B cell (primary cell): Measurements from ENCODE around the gene SIT1. TPM values are rescaled to one million over a fixed set of nuclear protein-coding genes. Genes with fewer than 3 reads are reported as not detected.
A peak's percentile ranks its signal among the peaks of the same experiment; 100 is the strongest.

Experiments used
- ATAC-seq: fragments of 200-7000 bp; cut with Tn5 transposase; one replicate; pipeline ENCODE4 v1.10.0; 2021; ENCODE audit warnings: low read depth, mild to moderate bottlenecking, moderate number of reproducible peaks, moderate library complexity
- CTCF ChIA-PET: fragments of 350-600 bp; sonication (Branson Sonifier 250); formaldehyde crosslinking; loops from one replicate; lab custom pipeline; 2021; ENCODE audit warnings: antibody characterized with exemption, inconsistent platforms; lab: Charles Lee
- POLR2A ChIA-PET: fragments of 350-600 bp; sonication (Branson Sonifier 250); formaldehyde crosslinking; loops from one replicate; lab custom pipeline; 2021; ENCODE audit warnings: antibody characterized with exemption; lab: Charles Lee
- DNase-seq: peaks from one replicate; pipeline ENCODE4 v3.0.0; 2013
- H2AFZ ChIP-seq: 2 replicates; pipeline ENCODE4 v1.6.1; 2012; ENCODE audit warnings: mild to moderate bottlenecking, low read depth, low read length; ENCODE audit not compliant: insufficient read depth, poor library complexity, severe bottlenecking
- H3K27ac ChIP-seq, 2 donors: 1 replicate in 1 of 2; 2 replicates in 1 of 2; pipeline ENCODE4 v1.5.1; 2012 to 2013; ENCODE audit warnings: low read length in 2 of 2, mild to moderate bottlenecking in 2 of 2, moderate library complexity in 1 of 2
- H3K27me3 ChIP-seq, 4 experiments: fragments of 200-600 bp in 1 of 4; sonication (generic) in 1 of 4; replicated peaks in 1 of 4; 1 replicate in 2 of 4; 2 replicates in 2 of 4; pipeline versions ENCODE4 v1.6.1 to v1.7.0; 2013 to 2016; ENCODE audit warnings: low read length in 3 of 4, mild to moderate bottlenecking in 2 of 4, mixed read lengths in 1 of 4, moderate library complexity in 1 of 4; ENCODE audit not compliant: insufficient read depth in 4 of 4, control insufficient read depth in 3 of 4; ENCODE audit errors: control extremely low read depth in 1 of 4
- H3K36me3 ChIP-seq, 2 experiments: replicated peaks in 1 of 2; 1 replicate in 1 of 2; 2 replicates in 1 of 2; pipeline versions ENCODE4 v1.6.1 to v1.7.1; 2013; ENCODE audit warnings: low read length in 1 of 2; ENCODE audit not compliant: insufficient read depth in 2 of 2, control insufficient read depth in 1 of 2; ENCODE audit errors: control extremely low read depth in 1 of 2, extremely low read depth in 1 of 2
- H3K4me1 ChIP-seq, 2 donors: fragments of 200-600 bp in 1 of 2; sonication (generic) in 1 of 2; 1 replicate in 1 of 2; 2 replicates in 1 of 2; pipeline versions ENCODE4 v1.5.1 to v1.6.1; 2013 to 2017; ENCODE audit warnings: low read length in 2 of 2; ENCODE audit not compliant: control insufficient read depth in 2 of 2, insufficient read depth in 2 of 2
- H3K4me2 ChIP-seq: replicated peaks from 2 replicates; pipeline ENCODE3; 2012; ENCODE audit warnings: mild to moderate bottlenecking, low read depth, low read length; ENCODE audit not compliant: poor library complexity, severe bottlenecking
- H3K4me3 ChIP-seq, 5 experiments: fragments of 200-600 bp in 1 of 5; sonication (generic) in 1 of 5; 1 replicate in 3 of 5; 2 replicates in 2 of 5; pipeline versions ENCODE4 v1.5.1 to v1.7.0; 2011 to 2016; ENCODE audit warnings: low read length in 4 of 5, mild to moderate bottlenecking in 4 of 5, low read depth in 2 of 5, control low read depth in 1 of 5, moderate library complexity in 1 of 5; ENCODE audit not compliant: insufficient read depth in 1 of 5; ENCODE audit errors: control extremely low read depth in 1 of 5, extremely low read depth in 1 of 5
- H3K79me2 ChIP-seq: fragments of 200-600 bp; sonication (generic); one replicate; pipeline ENCODE4 v1.6.0; 2016; ENCODE audit warnings: low read length; ENCODE audit not compliant: control insufficient read depth, insufficient read depth
- H3K9ac ChIP-seq: fragments of 200-600 bp; sonication (generic); 2 replicates; pipeline ENCODE4 v1.6.1; 2017; ENCODE audit warnings: mild to moderate bottlenecking, low read length, moderate library complexity
- H3K9me3 ChIP-seq, 3 donors: one replicate each; pipeline versions ENCODE4 v1.6.1 to v1.7.1; 2013; ENCODE audit warnings: low read length in 2 of 3; ENCODE audit not compliant: control insufficient read depth in 2 of 3, insufficient read depth in 1 of 3; ENCODE audit errors: control extremely low read depth in 1 of 3
- H4K20me1 ChIP-seq: 2 replicates; pipeline ENCODE4 v1.6.0; 2012; ENCODE audit warnings: mild to moderate bottlenecking, low read length; ENCODE audit not compliant: insufficient read depth, control insufficient read depth, poor library complexity, severe bottlenecking
- H3K27ac Mint-ChIP-seq: one replicate; pipeline ENCODE4 v1.8.0; 2021; ENCODE audit warnings: mixed read lengths
- H3K27me3 Mint-ChIP-seq: one replicate; pipeline ENCODE4 v1.8.0; 2021; ENCODE audit warnings: mixed read lengths
- H3K4me1 Mint-ChIP-seq: one replicate; pipeline ENCODE4 v1.8.0; 2021; ENCODE audit warnings: mixed read lengths
- H3K4me3 Mint-ChIP-seq: one replicate; pipeline ENCODE4 v1.8.0; 2021; ENCODE audit warnings: mixed read lengths
- H3K9me3 Mint-ChIP-seq: one replicate; pipeline ENCODE4 v1.8.0; 2022; ENCODE audit warnings: mixed read lengths; ENCODE audit not compliant: insufficient read depth
- EZH2 ChIP-seq: IDR thresholded peaks from 2 replicates; pipeline ENCODE4 v1.6.1; 2012; ENCODE audit warnings: borderline replicate concordance, low read depth, mild to moderate bottlenecking, moderate library complexity, low read length; ENCODE audit not compliant: insufficient read depth, poor library complexity, severe bottlenecking
- WGBS: methylation state at CpG from one replicate; pipeline ENCODE4 v1.1.5; 2013; ENCODE audit warnings: missing lambda C conversion rate; ENCODE audit not compliant: insufficient coverage; 5-methylcytosine and 5-hydroxymethylcytosine counted together
- intact Hi-C: fragments of 100-400 bp; cut with micrococcal nuclease; formaldehyde crosslinking; loops from one replicate; pipeline ENCODE4 v1.10.0; 2022
- polyA plus RNA-seq: library from polyadenylated mRNA; depleted of rRNA; stranded (reverse); fragments of >200 nt; gene quantifications from 2 replicates; pipeline ENCODE4 v1.2.3, GENCODE V29; 2012
- total RNA-seq, 2 donors: library from RNA; stranded (reverse); fragments of 120-200 nt in 1 of 2; gene quantifications; 1 replicate in 1 of 2; 2 replicates in 1 of 2; pipeline versions ENCODE4 v1.2.3 to v1.2.4, GENCODE V29; 2013 to 2022
- TF ChIP-seq, protein P1 (sequence below): fragments of 200-600 bp; IDR thresholded peaks from one replicate; pipeline ENCODE4 v1.8.0; 2022; ENCODE audit warnings: antibody characterized with exemption, mild to moderate bottlenecking

Gene SIT1
- total and polyA plus RNA-seq, 2 donors (not counting 1 experiment from before 2014, with no cell fraction given) = 37.1 to 38.5 TPM

DNA sequence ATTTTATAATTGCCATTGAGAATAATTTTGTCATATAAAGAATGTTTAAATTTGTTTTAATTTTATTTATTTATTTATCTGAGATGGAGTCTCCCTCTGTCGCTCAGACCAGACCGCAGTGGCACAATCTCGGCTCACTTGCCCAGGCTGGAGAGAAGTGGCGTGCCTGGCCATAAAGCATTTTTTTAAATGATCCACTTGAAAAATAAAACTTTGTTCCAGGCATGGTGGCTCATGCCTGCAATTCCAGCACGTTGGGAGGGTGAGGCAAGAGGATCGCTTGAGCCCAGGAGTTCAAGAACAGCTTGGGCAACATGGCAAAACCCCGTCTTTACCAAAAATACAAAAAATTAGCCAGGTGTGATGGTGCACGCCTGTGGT is 2.1 kb upstream of the SIT1 start:
- peaks cover 46 to 63% of the 10 kb centered on the region in 2 donors for H3K4me1 ChIP-seq
- Mint-ChIP-seq H3K27ac (peak overlapping the region; percentile 56), H3K9me3 (no peaks in the 10 kb centered on the region), H3K4me3 (no peak overlapping the region), H3K27me3 (no peaks in the 10 kb centered on the region), H3K4me1 (peaks cover 71% of the 10 kb centered on the region)
- H3K9me3 ChIP-seq = peaks cover 0 to 3% (median 0%) of the 10 kb centered on the region in 3 donors
- peaks cover 0 to 5% of the 10 kb centered on the region in 2 experiments for H3K36me3 ChIP-seq
- H3K79me2 ChIP-seq = peaks cover 19% of the 10 kb centered on the region
- no peak overlapping the region for H2AFZ ChIP-seq
- H3K9ac ChIP-seq = no peak overlapping the region
- no peaks in the 10 kb centered on the region for H3K27me3 ChIP-seq
- H3K4me3 ChIP-seq = no peak overlapping the region
- intact Hi-C loops = no loop called here
- no peaks in the 10 kb centered on the region for H4K20me1 ChIP-seq
- WGBS = 100% methylated on average over 4 of the region's 8 CpGs
- no peak for DNase-seq
- no peak overlapping the region for H3K4me2 ChIP-seq
- no peak for ATAC-seq
- POLR2A ChIA-PET = no interaction called here
- no peak for TF ChIP-seq EZH2
- TF ChIP-seq, protein P1, sequence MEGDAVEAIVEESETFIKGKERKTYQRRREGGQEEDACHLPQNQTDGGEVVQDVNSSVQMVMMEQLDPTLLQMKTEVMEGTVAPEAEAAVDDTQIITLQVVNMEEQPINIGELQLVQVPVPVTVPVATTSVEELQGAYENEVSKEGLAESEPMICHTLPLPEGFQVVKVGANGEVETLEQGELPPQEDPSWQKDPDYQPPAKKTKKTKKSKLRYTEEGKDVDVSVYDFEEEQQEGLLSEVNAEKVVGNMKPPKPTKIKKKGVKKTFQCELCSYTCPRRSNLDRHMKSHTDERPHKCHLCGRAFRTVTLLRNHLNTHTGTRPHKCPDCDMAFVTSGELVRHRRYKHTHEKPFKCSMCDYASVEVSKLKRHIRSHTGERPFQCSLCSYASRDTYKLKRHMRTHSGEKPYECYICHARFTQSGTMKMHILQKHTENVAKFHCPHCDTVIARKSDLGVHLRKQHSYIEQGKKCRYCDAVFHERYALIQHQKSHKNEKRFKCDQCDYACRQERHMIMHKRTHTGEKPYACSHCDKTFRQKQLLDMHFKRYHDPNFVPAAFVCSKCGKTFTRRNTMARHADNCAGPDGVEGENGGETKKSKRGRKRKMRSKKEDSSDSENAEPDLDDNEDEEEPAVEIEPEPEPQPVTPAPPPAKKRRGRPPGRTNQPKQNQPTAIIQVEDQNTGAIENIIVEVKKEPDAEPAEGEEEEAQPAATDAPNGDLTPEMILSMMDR = no peak
- no peak overlapping the region for H3K27ac ChIP-seq
- CTCF ChIA-PET = interaction anchor here (1.4 to 15.0 kb wide), 4 partner anchors 8 to 79 kb away, joined by 4 to 357 read pairs (median 88); partner anchors contain the start of genes ARHGEF39, CCDC107, CD72 and CREB3

DNA sequence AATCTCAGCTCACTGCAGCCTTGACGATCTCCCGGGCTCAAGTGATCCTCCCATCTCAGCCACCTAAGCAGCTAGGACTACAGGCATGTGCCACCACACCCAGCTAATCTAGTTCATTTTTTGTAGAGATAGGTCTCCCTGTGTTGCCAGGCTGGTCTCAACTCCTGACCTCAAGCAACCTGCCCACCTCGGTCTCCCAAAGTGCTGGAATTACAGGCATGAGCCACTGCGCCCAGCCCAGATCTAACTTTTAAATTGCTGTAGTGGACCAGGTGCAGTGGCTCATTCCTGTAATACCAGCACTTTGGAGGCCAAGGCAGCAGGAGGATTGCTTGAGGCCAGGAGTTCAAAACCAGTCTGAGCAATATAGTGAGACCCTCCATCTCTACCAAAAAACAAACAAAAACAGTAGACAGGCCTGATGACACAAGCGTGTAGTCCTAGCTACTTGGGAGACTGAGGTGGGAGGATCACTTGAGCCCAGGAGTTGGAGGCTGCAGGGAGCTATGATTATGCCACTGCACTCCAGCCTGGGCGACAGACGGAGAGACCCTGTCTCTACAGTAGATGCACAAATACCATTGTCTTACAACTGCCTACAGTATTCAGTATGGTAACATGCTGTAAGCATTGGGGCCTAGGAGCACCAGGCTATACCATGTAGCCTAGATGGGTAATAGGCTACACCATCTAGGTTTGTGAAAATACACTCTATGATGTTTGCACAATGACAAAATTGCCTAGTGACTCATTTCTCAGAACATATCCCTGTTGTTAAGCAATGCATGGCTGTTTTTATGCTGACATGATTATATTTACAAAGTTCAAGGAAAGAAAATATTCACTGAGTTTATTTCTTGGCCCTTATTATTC is 1.5 kb upstream of the SIT1 start:
- Mint-ChIP-seq H3K27me3 (no peaks in the 10 kb centered on the region), H3K27ac (peak overlapping the region; percentile 97), H3K4me1 (peaks cover 71% of the 10 kb centered on the region), H3K4me3 (peak overlapping the region; percentile 32), H3K9me3 (no peaks in the 10 kb centered on the region)
- Histone ChIP-seq H3K9me3 (no peaks in the 10 kb centered on the region), H3K4me2 (peak overlapping the region; percentile 93), H2AFZ (no peak overlapping the region), H3K27ac (peak overlapping the region in 1 of 2 donors; percentile 95), H3K9ac (no peak overlapping the region), H3K4me3 (no peak overlapping the region), H3K36me3 (peaks cover 0 to 5% of the 10 kb centered on the region in 2 experiments), H3K79me2 (peaks cover 19% of the 10 kb centered on the region), H3K4me1 (peaks cover 50 to 63% of the 10 kb centered on the region in 2 donors), H4K20me1 (no peaks in the 10 kb centered on the region), H3K27me3 (no peaks in the 10 kb centered on the region)
- CTCF ChIA-PET = interaction anchor here (1.4 to 15.0 kb wide), 4 partner anchors 8 to 79 kb away, joined by 4 to 357 read pairs (median 88); partner anchors contain the start of genes ARHGEF39, CCDC107, CD72 and CREB3
- POLR2A ChIA-PET = no interaction called here
- no peak for TF ChIP-seq EZH2
- TF ChIP-seq, protein P1 = no peak
- 90% methylated on average over 3 of the region's 7 CpGs for WGBS
- ATAC-seq (no peak), DNase-seq (no peak)
- intact Hi-C loops = no loop called here
